H7 (cell line): Measurements from ENCODE around the gene PLXNA4. TPM values are rescaled to one million over a fixed set of nuclear protein-coding genes. Genes with fewer than 3 reads are reported as not detected.

ENCODE experiments used
- DNase-seq: peaks from one replicate; pipeline ENCODE4 v3.0.0; 2012
- H3K27me3 ChIP-seq: 2 replicates; pipeline ENCODE4 v1.6.0; 2011; ENCODE audit warnings: mild to moderate bottlenecking, low read length; ENCODE audit not compliant: control insufficient read depth, insufficient read depth
- H3K36me3 ChIP-seq: replicated peaks from 2 replicates; pipeline ENCODE4 v1.5.1; 2011; ENCODE audit warnings: low read length; ENCODE audit not compliant: control insufficient read depth, insufficient read depth
- H3K4me3 ChIP-seq: 2 replicates; pipeline ENCODE4 v1.5.1; 2011; ENCODE audit warnings: low read depth, mild to moderate bottlenecking, control low read depth, low read length, moderate library complexity; ENCODE audit not compliant: insufficient read depth
- total RNA-seq: library from RNA; depleted of rRNA; stranded (reverse); fragments of >200 nt; shearing (Covaris generic); gene quantifications from 2 replicates; pipeline ENCODE4 v1.2.3, GENCODE V29; 2014

PLXNA4 gene
- total RNA-seq, 1 experiment from 2014 or later, result 1.0 TPM

DNA sequence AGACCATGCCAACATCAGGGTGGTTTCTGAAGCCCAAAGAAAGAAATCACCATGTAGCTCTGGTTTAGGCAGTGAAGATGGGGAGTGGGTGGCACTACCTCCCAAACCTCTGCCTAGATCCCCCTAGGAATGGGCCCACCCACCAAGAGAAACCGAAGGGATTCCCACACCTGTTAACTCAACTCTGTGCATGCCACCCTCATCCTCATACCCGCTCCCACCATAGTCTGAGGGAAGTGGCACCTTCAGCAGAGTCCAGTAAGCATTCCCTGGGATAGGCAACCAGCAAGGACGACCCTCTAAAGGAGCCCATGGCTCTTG, 1.7 kb upstream of the PLXNA4 start:
- Histone ChIP-seq H3K27me3 (peaks cover 56% of the 10 kb centered on the region), H3K36me3 (no peaks in the 10 kb centered on the region), H3K4me3 (no peak overlapping the region)
- no peak for DNase-seq

- peaks cover 61% of the 10 kb centered on the region for H3K27me3 ChIP-seq
- no peaks in the 10 kb centered on the region for H3K36me3 ChIP-seq
- DNase-seq, result peak; percentile 94
- peak overlapping the region; percentile 40 for H3K4me3 ChIP-seq
These were observed 1.2 kb upstream of the PLXNA4 start for GRCh38 chr7:132577206-132578049.

- DNase-seq, result peak; percentile 82
- H3K27me3 ChIP-seq, result peaks cover 65% of the 10 kb centered on the region
- H3K4me3 ChIP-seq, result peak overlapping the region; percentile 39
- no peaks in the 10 kb centered on the region for H3K36me3 ChIP-seq
These were observed 433 bp upstream of the PLXNA4 start for GRCh38 chr7:132576721-132577085.

- Histone ChIP-seq H3K27me3 (peaks cover 71% of the 10 kb centered on the region), H3K4me3 (peak overlapping the region; percentile 39), H3K36me3 (no peaks in the 10 kb centered on the region)
- DNase-seq, result peak; percentile 78
These were observed 770 bp downstream of the PLXNA4 start for GRCh38 chr7:132575419-132575981.

GRCh38 chr7:132574223-132574622, 2.0 kb downstream of the PLXNA4 start:
- peak; percentile 37 for DNase-seq
- H3K36me3 ChIP-seq, result no peaks in the 10 kb centered on the region
- H3K27me3 ChIP-seq, result peaks cover 73% of the 10 kb centered on the region
- H3K4me3 ChIP-seq, result no peak overlapping the region

GRCh38 chr7:132573251-132573955, 2.9 kb downstream of the PLXNA4 start:
- DNase-seq, result peak; percentile 26
- Histone ChIP-seq H3K27me3 (peaks cover 67% of the 10 kb centered on the region), H3K4me3 (no peak overlapping the region)

GRCh38 chr7:132572526-132572925, 3.7 kb downstream of the PLXNA4 start:
- H3K4me3 ChIP-seq, result no peak overlapping the region
- peaks cover 58% of the 10 kb centered on the region for H3K27me3 ChIP-seq
- H3K36me3 ChIP-seq, result no peaks in the 10 kb centered on the region
- DNase-seq, result peak; percentile 25

More at GRCh38 chr7:132573251-132573955, 2.9 kb downstream of the PLXNA4 start:
- no peaks in the 10 kb centered on the region for H3K36me3 ChIP-seq

DNA sequence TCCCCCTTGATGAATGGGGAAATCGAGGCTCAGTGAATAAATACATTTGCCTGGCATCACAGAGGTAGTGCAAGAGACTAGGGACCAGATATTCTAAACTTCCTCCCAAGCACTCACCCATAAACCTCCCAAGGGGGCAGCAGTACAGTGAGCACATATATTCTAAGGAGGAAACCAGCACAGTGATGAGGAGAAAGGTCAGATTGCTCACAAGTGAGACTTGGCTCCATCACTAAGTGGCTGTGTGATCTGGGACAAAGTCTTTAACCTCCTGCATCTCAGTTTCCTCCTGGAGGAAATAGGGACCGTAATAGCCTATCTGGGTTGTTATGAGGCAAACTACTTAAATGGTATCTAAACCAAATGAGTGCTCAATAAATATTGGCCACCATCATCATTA, 4.3 kb downstream of the PLXNA4 start:
- Histone ChIP-seq H3K27me3 (peaks cover 56% of the 10 kb centered on the region), H3K36me3 (no peaks in the 10 kb centered on the region), H3K4me3 (no peak overlapping the region)
- DNase-seq, result no peak

GRCh38 chr7:132569884-132570614, 6.2 kb downstream of the PLXNA4 start:
- no peak overlapping the region for H3K4me3 ChIP-seq
- DNase-seq, result no peak
- peaks cover 42% of the 10 kb centered on the region for H3K27me3 ChIP-seq
- no peaks in the 10 kb centered on the region for H3K36me3 ChIP-seq

GRCh38 chr7:132568962-132569361, 7.3 kb downstream of the PLXNA4 start:
- Histone ChIP-seq H3K27me3 (peaks cover 31% of the 10 kb centered on the region), H3K4me3 (no peak overlapping the region), H3K36me3 (no peaks in the 10 kb centered on the region)
- no peak for DNase-seq

DNA sequence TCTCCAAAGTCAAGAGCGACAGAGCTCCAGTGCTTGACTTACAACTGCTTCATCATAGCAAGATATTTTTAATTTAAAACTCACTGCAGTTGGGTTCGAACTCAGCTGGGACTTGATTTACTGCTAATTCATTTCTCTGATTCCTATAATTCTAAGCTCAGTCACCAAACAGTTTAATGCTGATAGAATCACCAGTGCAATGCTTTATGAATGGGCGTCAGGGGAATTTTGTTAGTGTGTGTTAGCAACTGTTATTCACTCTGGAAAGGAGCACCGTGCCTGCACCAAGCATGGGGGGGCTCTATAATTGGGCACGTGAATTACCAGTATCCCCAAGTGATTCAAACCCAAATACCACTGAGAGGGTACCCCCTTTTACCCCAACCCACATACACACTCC, 10.4 kb downstream of the PLXNA4 start:
- H3K27me3 ChIP-seq, result peaks cover 11% of the 10 kb centered on the region
- no peak for DNase-seq

GRCh38 chr7:132565441-132565840, 10.8 kb downstream of the PLXNA4 start:
- no peak overlapping the region for H3K4me3 ChIP-seq
- peaks cover 10% of the 10 kb centered on the region for H3K27me3 ChIP-seq
- no peak for DNase-seq
- no peaks in the 10 kb centered on the region for H3K36me3 ChIP-seq

More for the DNA sequence above, 10.4 kb downstream of the PLXNA4 start:
- H3K4me3 ChIP-seq, result no peak overlapping the region
- H3K36me3 ChIP-seq, result no peaks in the 10 kb centered on the region

GRCh38 chr7:132564849-132565248, 11.4 kb downstream of the PLXNA4 start:
- Histone ChIP-seq H3K27me3 (peaks cover 8% of the 10 kb centered on the region), H3K4me3 (no peak overlapping the region), H3K36me3 (no peaks in the 10 kb centered on the region)
- DNase-seq, result no peak

GRCh38 chr7:132564090-132564489, 12.2 kb downstream of the PLXNA4 start:
- no peak for DNase-seq
- H3K27me3 ChIP-seq, result peaks cover 8% of the 10 kb centered on the region
- no peak overlapping the region for H3K4me3 ChIP-seq
- no peaks in the 10 kb centered on the region for H3K36me3 ChIP-seq
